AG09309 (cell line): ENCODE measurements around the gene WASHC3.
"Not testable (repeated sequence)": the region's sequence is repeated elsewhere in the genome, so short reads cannot be mapped to it uniquely, and the experiment has no call there.

ENCODE experiments used
- DNase-seq: peaks from one replicate; pipeline ENCODE4 v3.0.0-alpha.2; 2010; ENCODE audit warnings: low read depth
- H3K4me3 ChIP-seq: 2 replicates; pipeline ENCODE4 v1.5.1; 2011; ENCODE audit warnings: mild to moderate bottlenecking, low read depth, low read length, moderate library complexity; ENCODE audit not compliant: control insufficient read depth
- CTCF ChIP-seq: IDR thresholded peaks from 2 replicates; pipeline ENCODE4 v1.5.1; 2011; ENCODE audit warnings: mild to moderate bottlenecking, low read depth, low read length, inconsistent platforms; ENCODE audit not compliant: insufficient read depth, control insufficient read depth; ENCODE audit errors: missing control alignments

The WASHC3 gene

GRCh38 chr12:102024765-102025164, 37.0 kb downstream of the WASHC3 start:
- DNase-seq = no peak
- no peak overlapping the region for H3K4me3 ChIP-seq
- TF ChIP-seq CTCF = no peak

- no peak for TF ChIP-seq CTCF
- DNase-seq = peak; percentile 29
- no peak overlapping the region for H3K4me3 ChIP-seq
These were observed 38.4 kb downstream of the WASHC3 start for GRCh38 chr12:102023343-102023930.

- H3K4me3 ChIP-seq = no peak overlapping the region
- DNase-seq = no peak
- no peak for TF ChIP-seq CTCF
These were observed 39.5 kb downstream of the WASHC3 start for GRCh38 chr12:102022286-102022685.

- H3K4me3 ChIP-seq = no peak overlapping the region
- no peak for TF ChIP-seq CTCF
- DNase-seq = no peak
These were observed 40.1 kb downstream of the WASHC3 start for GRCh38 chr12:102021540-102022246.

- H3K4me3 ChIP-seq, DNase-seq: not testable (repeated sequence)
These were observed 43.2 kb downstream of the WASHC3 start for GRCh38 chr12:102018607-102019006.

- no peak for TF ChIP-seq CTCF
- no peak overlapping the region for H3K4me3 ChIP-seq
- DNase-seq = no peak
These were observed 45.3 kb downstream of the WASHC3 start for GRCh38 chr12:102016472-102016871.

- TF ChIP-seq CTCF = no peak
- H3K4me3 ChIP-seq = no peak overlapping the region
- no peak for DNase-seq
These were observed 51.4 kb downstream of the WASHC3 start for GRCh38 chr12:102010265-102010994.
